ENCODE results near the gene BABAM1.
A peak's percentile ranks its signal among the peaks of the same experiment; 100 is the strongest.

The BABAM1 gene

GRCh38 chr19:17303167-17303939 is 36.1 kb downstream of the BABAM1 start, which contains the start of gene ABHD8:
TSS of gene ABHD8 (minus strand) at chr19:17303425. CDS start at chr19:17301616, 1,809 bp downstream.
- peak; percentile 85 for DNase-seq (ENCODE audit: low read depth, low spot score)

GRCh38 chr19:17303940-17304267 is 36.7 kb downstream of the BABAM1 start:
- DNase-seq (ENCODE audit: low read depth, low spot score): no peak

- DNase-seq (ENCODE audit: low read depth, low spot score): no peak
These were observed 37.4 kb downstream of the BABAM1 start for GRCh38 chr19:17304386-17305215.

GRCh38 chr19:17305216-17305516 is 37.9 kb downstream of the BABAM1 start:
- no peak for DNase-seq (ENCODE audit: low read depth, low spot score)

GRCh38 chr19:17305517-17306284 is 38.5 kb downstream of the BABAM1 start, which contains the start of gene MRPL34:
TSS of gene MRPL34 (plus strand) at chr19:17305872. CDS start at chr19:17305893, 21 bp downstream.
- DNase-seq (ENCODE audit: low read depth, low spot score): peak; percentile 98

GRCh38 chr19:17306285-17306714 is 39.1 kb downstream of the BABAM1 start:
- no peak for DNase-seq (ENCODE audit: low read depth, low spot score)

GRCh38 chr19:17307876-17308377 is 40.7 kb downstream of the BABAM1 start:
- DNase-seq (ENCODE audit: low read depth, low spot score): no peak

GRCh38 chr19:17309198-17309964 is 42.1 kb downstream of the BABAM1 start, which contains the start of gene DDA1:
TSS of gene DDA1 (plus strand) at chr19:17309563. CDS start at chr19:17309655, 92 bp downstream.
- DNase-seq (ENCODE audit: low read depth, low spot score): peak; percentile 99

GRCh38 chr19:17309965-17310461 is 42.8 kb downstream of the BABAM1 start:
- DNase-seq (ENCODE audit: low read depth, low spot score): no peak

GRCh38 chr19:17311455-17312188 is 44.4 kb downstream of the BABAM1 start:
- no peak for DNase-seq (ENCODE audit: low read depth, low spot score)

GRCh38 chr19:17312189-17313113 is 45.2 kb downstream of the BABAM1 start:
- no peak for DNase-seq (ENCODE audit: low read depth, low spot score)

- no peak for DNase-seq (ENCODE audit: low read depth, low spot score)
These were observed 46.9 kb downstream of the BABAM1 start for GRCh38 chr19:17314007-17314593.

- DNase-seq (ENCODE audit: low read depth, low spot score): no peak
These were observed 51.7 kb downstream of the BABAM1 start for GRCh38 chr19:17318966-17319365.

GRCh38 chr19:17319473-17320238 is 52.4 kb downstream of the BABAM1 start:
- no peak for DNase-seq (ENCODE audit: low read depth, low spot score)

GRCh38 chr19:17320435-17320834 is 53.2 kb downstream of the BABAM1 start:
- no peak for DNase-seq (ENCODE audit: low read depth, low spot score)

- no peak for DNase-seq (ENCODE audit: low read depth, low spot score)
These were observed 54.6 kb downstream of the BABAM1 start for GRCh38 chr19:17321655-17322489.

- no peak for DNase-seq (ENCODE audit: low read depth, low spot score)
These were observed 55.6 kb downstream of the BABAM1 start for GRCh38 chr19:17322854-17323253.

Data from brain pericyte (primary cell).